IMR-90 (cell line): ENCODE measurements around the gene PLA2G2A. TPM values are rescaled to one million over a fixed set of nuclear protein-coding genes. Genes with fewer than 3 reads are reported as not detected.
A peak's percentile ranks its signal among the peaks of the same experiment; 100 is the strongest.

Source experiments
- ATAC-seq: fragments of 200-7000 bp; cut with Tn5 transposase; 2 replicates; pipeline ENCODE4 v1.9.1; 2020; ENCODE audit warnings: low read depth, mild to moderate bottlenecking, moderate library complexity
- BruUV-seq: library from RNA; stranded (reverse); fragments of 400-500 nt; replicated peaks from 2 replicates; lab custom pipeline; 2021; lab: Mats Ljungman, UMichigan
- CTCF ChIA-PET: fragments of 300-600 bp; formaldehyde crosslinking; extraction: SDS; loops from one replicate; lab custom pipeline; 2021; ENCODE audit warnings: antibody characterized with exemption; lab: Yijun Ruan, JAX
- POLR2A ChIA-PET: fragments of 300-600 bp; sonication (Branson Sonifier 250); formaldehyde crosslinking; loops from one replicate; lab custom pipeline; 2022; ENCODE audit warnings: antibody characterized with exemption; ENCODE audit not compliant: unreplicated experiment; lab: Charles Lee
- DNase-seq: peaks from one replicate; pipeline ENCODE4 v3.0.0; 2013
- H2AFZ ChIP-seq: replicated peaks from 2 replicates; pipeline ENCODE3; 2013; ENCODE audit warnings: low read length, mild to moderate bottlenecking; ENCODE audit not compliant: poor library complexity
- H2AK5ac ChIP-seq: 2 replicates; pipeline ENCODE4 v1.6.1; 2013; ENCODE audit warnings: low read depth, low read length, inconsistent platforms
- H2AK9ac ChIP-seq: replicated peaks from 2 replicates; pipeline ENCODE3; 2013; ENCODE audit warnings: mild to moderate bottlenecking, low read depth, low read length, moderate library complexity; ENCODE audit not compliant: poor library complexity
- H2BK120ac ChIP-seq: 2 replicates; pipeline ENCODE4 v1.6.1; 2013; ENCODE audit warnings: low read depth, low read length, inconsistent platforms
- H2BK15ac ChIP-seq: 3 replicates; pipeline ENCODE4 v1.6.1; 2013; ENCODE audit warnings: low read depth, low read length, inconsistent platforms
- H2BK20ac ChIP-seq: 2 replicates; pipeline ENCODE4 v1.6.1; 2013; ENCODE audit warnings: low read depth, mild to moderate bottlenecking, inconsistent platforms, low read length, moderate library complexity
- H2BK5ac ChIP-seq: 2 replicates; pipeline ENCODE4 v1.6.1; 2013; ENCODE audit warnings: mild to moderate bottlenecking, low read depth, low read length, inconsistent platforms; ENCODE audit not compliant: poor library complexity, severe bottlenecking
- H3K14ac ChIP-seq: replicated peaks from 2 replicates; pipeline ENCODE4 v1.6.1; 2013; ENCODE audit warnings: low read depth, low read length, inconsistent platforms
- H3K18ac ChIP-seq: 2 replicates; pipeline ENCODE4 v1.6.1; 2013; ENCODE audit warnings: low read depth, low read length, control low read depth
- H3K23ac ChIP-seq: 2 replicates; pipeline ENCODE4 v1.6.1; 2013; ENCODE audit warnings: low read depth, low read length, inconsistent platforms
- H3K27ac ChIP-seq: 2 replicates; pipeline ENCODE4 v1.5.1; 2013; ENCODE audit warnings: mild to moderate bottlenecking, control low read depth, low read length; ENCODE audit not compliant: insufficient read depth
- H3K27me3 ChIP-seq: 2 replicates; pipeline ENCODE4 v1.6.1; 2013; ENCODE audit warnings: low read length; ENCODE audit not compliant: control insufficient read depth, insufficient read depth
- H3K36me3 ChIP-seq: 2 replicates; pipeline ENCODE4 v1.6.1; 2013; ENCODE audit warnings: low read length, mixed read lengths; ENCODE audit not compliant: control insufficient read depth, insufficient read depth
- H3K4ac ChIP-seq: 2 replicates; pipeline ENCODE4 v1.6.1; 2013; ENCODE audit warnings: low read depth, low read length, inconsistent platforms
- H3K4me1 ChIP-seq: 2 replicates; pipeline ENCODE4 v1.6.1; 2013; ENCODE audit warnings: low read length, mixed read lengths; ENCODE audit not compliant: control insufficient read depth, insufficient read depth
- H3K4me2 ChIP-seq: 2 replicates; pipeline ENCODE4 v1.6.1; 2013; ENCODE audit warnings: low read depth, mild to moderate bottlenecking, control low read depth, low read length, moderate library complexity
- H3K4me3 ChIP-seq: 2 replicates; pipeline ENCODE4 v1.5.1; 2013; ENCODE audit warnings: low read depth, mild to moderate bottlenecking, control low read depth, low read length, moderate library complexity; ENCODE audit not compliant: insufficient read depth
- H3K56ac ChIP-seq: 2 replicates; pipeline ENCODE4 v1.6.1; 2013; ENCODE audit warnings: low read length, inconsistent platforms; ENCODE audit not compliant: insufficient read depth; ENCODE audit errors: extremely low read depth
- H3K79me1 ChIP-seq, 2 experiments: 2 replicates each; pipeline ENCODE4 v1.6.1; 2013; ENCODE audit warnings: low read length in 2 of 2, inconsistent platforms in 1 of 2, low read depth in 1 of 2
- H3K9ac ChIP-seq: 2 replicates; pipeline ENCODE4 v1.6.1; 2013; ENCODE audit warnings: low read depth, low read length, control low read depth
- H3K9me1 ChIP-seq: 2 replicates; pipeline ENCODE4 v1.6.1; 2013; ENCODE audit warnings: low read length, inconsistent platforms; ENCODE audit not compliant: insufficient read depth
- H3K9me3 ChIP-seq: 2 replicates; pipeline ENCODE4 v1.6.1; 2013; ENCODE audit warnings: low read length; ENCODE audit not compliant: control insufficient read depth, insufficient read depth
- H4K20me1 ChIP-seq: 2 replicates; pipeline ENCODE4 v1.6.1; 2013; ENCODE audit warnings: low read length, inconsistent platforms; ENCODE audit not compliant: insufficient read depth
- H4K5ac ChIP-seq: 2 replicates; pipeline ENCODE4 v1.6.1; 2013; ENCODE audit warnings: mild to moderate bottlenecking, low read depth, low read length, control low read depth
- H4K8ac ChIP-seq, 2 experiments: 2 replicates each; pipeline ENCODE4 v1.6.1; 2013; ENCODE audit warnings: low read depth in 2 of 2, low read length in 2 of 2, control low read depth in 1 of 2, inconsistent platforms in 1 of 2
- H4K91ac ChIP-seq: 2 replicates; pipeline ENCODE4 v1.6.1; 2013; ENCODE audit warnings: low read depth, low read length, inconsistent platforms; ENCODE audit not compliant: insufficient read depth
- BHLHE40 ChIP-seq: fragments of 150-350 bp; IDR thresholded peaks from 2 replicates; pipeline ENCODE4 v1.6.1; 2016; ENCODE audit warnings: mild to moderate bottlenecking, low read depth, low read length
- MXI1 ChIP-seq: IDR thresholded peaks from 2 replicates; pipeline ENCODE4 v1.6.1; 2012; ENCODE audit warnings: low read depth, mild to moderate bottlenecking, low read length, moderate library complexity, borderline replicate concordance
- RCOR1 ChIP-seq: IDR thresholded peaks from 2 replicates; pipeline ENCODE4 v1.6.1; 2012; ENCODE audit warnings: mild to moderate bottlenecking, low read length, improper control_type of control experiment; ENCODE audit not compliant: insufficient replicate concordance
- SMC3 ChIP-seq: fragments of 150-350 bp; IDR thresholded peaks from 2 replicates; pipeline ENCODE4 v1.6.1; 2016; ENCODE audit warnings: low read depth, mild to moderate bottlenecking, antibody characterized with exemption, low read length, moderate library complexity
- WGBS, 2 experiments: methylation state at CpG; one replicate each; pipeline versions ENCODE4 v1.1.5 to v1.1.7; 2013; ENCODE audit warnings: missing lambda C conversion rate in 2 of 2; ENCODE audit not compliant: insufficient read length in 1 of 2; ENCODE audit errors: extremely low coverage in 2 of 2; 5-methylcytosine and 5-hydroxymethylcytosine counted together
- dilution Hi-C: fragments of 300-500 bp; cut with HindIII; formaldehyde crosslinking; loops from one replicate; pipeline ENCODE4 v1.14.3; 2018; ENCODE audit warnings: low sequenced_read_pairs; ENCODE audit not compliant: unreplicated experiment
- in situ Hi-C: fragments of 300-500 bp; cut with MboI; formaldehyde crosslinking; loops from 3 replicates; pipeline ENCODE4 v1.14.3; 2019; ENCODE audit warnings: low sequenced_read_pairs, inconsistent platforms, mixed read lengths
- intact Hi-C: fragments of 100-400 bp; cut with micrococcal nuclease; formaldehyde crosslinking; loops from 2 replicates; pipeline ENCODE4 v1.10.0; 2022
- polyA plus RNA-seq, 3 experiments: library from polyadenylated mRNA; depleted of rRNA; stranded (reverse); fragments of >200 nt; gene quantifications; 2 replicates each; pipeline ENCODE4 v1.2.3, GENCODE V29; 2012; ENCODE audit warnings: low replicate concordance in 1 of 3
- total RNA-seq: library from RNA; depleted of rRNA; stranded (reverse); fragments of >200 nt; gene quantifications from 2 replicates; pipeline ENCODE4 v1.2.3, GENCODE V29; 2012

Gene PLA2G2A
- total and polyA plus RNA-seq, 2 of the 4 experiments (the other 2 are of a cell fraction) = not detected

DNA sequence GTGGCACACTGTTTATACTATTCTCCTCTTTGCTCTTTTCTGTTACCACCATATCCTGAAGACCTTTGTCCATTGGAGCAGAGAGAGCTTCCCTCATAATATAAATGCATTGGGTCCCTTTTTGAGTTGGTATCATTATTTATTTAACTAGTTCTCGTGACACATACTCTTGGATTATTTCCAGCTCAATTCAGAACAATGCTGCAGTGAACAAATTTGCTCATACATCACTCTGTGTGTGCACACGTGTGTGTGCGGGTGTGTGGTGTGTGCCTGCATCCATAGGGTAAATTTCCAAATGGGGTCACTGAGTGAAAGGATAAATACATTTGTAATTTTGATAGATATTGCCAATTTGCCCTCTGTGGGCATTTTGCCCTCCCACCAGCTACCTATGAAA lies 5.8 kb downstream of the PLA2G2A start:
- CTCF ChIA-PET = interaction anchor here (1.2 kb wide), 1 partner anchor 205 kb away, joined by 3 read pairs; no protein-coding TSS in a partner anchor
- Histone ChIP-seq H2AFZ (no peak overlapping the region), H3K56ac (no peak overlapping the region), H4K20me1 (no peaks in the 10 kb centered on the region), H3K9me1 (no peaks in the 10 kb centered on the region), H3K4me1 (no peaks in the 10 kb centered on the region), H3K18ac (no peak overlapping the region), H3K79me1 (no peaks in the 10 kb centered on the region), H3K27me3 (peaks cover 23% of the 10 kb centered on the region), H2BK120ac (no peak overlapping the region), H3K9me3 (no peaks in the 10 kb centered on the region), H3K4me2 (no peak overlapping the region), H2BK20ac (no peak overlapping the region), H4K91ac (no peak overlapping the region), H2BK15ac (no peak overlapping the region), H2AK5ac (no peak overlapping the region), H3K27ac (no peak overlapping the region), H3K14ac (no peak overlapping the region), H3K4ac (no peak overlapping the region), H3K9ac (no peak overlapping the region), H4K8ac (no peak overlapping the region), H3K23ac (no peak overlapping the region), H2BK5ac (no peak overlapping the region), H2AK9ac (no peak overlapping the region), H3K4me3 (no peak overlapping the region), H3K36me3 (no peaks in the 10 kb centered on the region), H4K5ac (no peak overlapping the region)
- ATAC-seq = no peak
- TF ChIP-seq BHLHE40 (no peak), SMC3 (no peak), RCOR1 (no peak), MXI1 (no peak)
- POLR2A ChIA-PET = no interaction called here
- WGBS, 2 experiments = no CpG with 5 or more reads among the region's 3 CpGs
- in situ Hi-C loops = no loop called here
- dilution Hi-C loops = no loop called here
- BruUV-seq = no TSS peak
- peak; percentile 3 for DNase-seq
- intact Hi-C loops = loop anchor here (2.0 kb wide), 1 partner anchor 519 kb away; no protein-coding TSS in a partner anchor
